Gastroesophageal sphincter (tissue), 3 donors: ENCODE measurements around the gene AGBL3.

Experiments used
- EP300 ChIP-seq: sonication (generic); formaldehyde crosslinking; IDR thresholded peaks from one replicate; pipeline ENCODE4 v1.6.1; 2017; ENCODE audit warnings: antibody characterized with exemption, mild to moderate bottlenecking
- POLR2A ChIP-seq, 2 donors: fragments of 450-650 bp; IDR thresholded peaks; one replicate each; pipeline ENCODE4 v1.6.1; 2017; ENCODE audit warnings: antibody characterized with exemption in 2 of 2, mild to moderate bottlenecking in 2 of 2, moderate library complexity in 1 of 2
- POLR2AphosphoS5 ChIP-seq: sonication (generic); formaldehyde crosslinking; IDR thresholded peaks from one replicate; pipeline ENCODE4 v1.6.1; 2017; ENCODE audit warnings: antibody characterized with exemption
- TF ChIP-seq, protein P1 (sequence below), 4 experiments: fragments of 200-600 bp in 2 of 4; fragments of 450-650 bp in 2 of 4; sonication (generic) in 1 of 4; IDR thresholded peaks; one replicate each; pipeline ENCODE4 v1.5.1; 2017 to 2019; ENCODE audit warnings: antibody characterized with exemption in 4 of 4, mild to moderate bottlenecking in 2 of 4, moderate library complexity in 2 of 4

DNA sequence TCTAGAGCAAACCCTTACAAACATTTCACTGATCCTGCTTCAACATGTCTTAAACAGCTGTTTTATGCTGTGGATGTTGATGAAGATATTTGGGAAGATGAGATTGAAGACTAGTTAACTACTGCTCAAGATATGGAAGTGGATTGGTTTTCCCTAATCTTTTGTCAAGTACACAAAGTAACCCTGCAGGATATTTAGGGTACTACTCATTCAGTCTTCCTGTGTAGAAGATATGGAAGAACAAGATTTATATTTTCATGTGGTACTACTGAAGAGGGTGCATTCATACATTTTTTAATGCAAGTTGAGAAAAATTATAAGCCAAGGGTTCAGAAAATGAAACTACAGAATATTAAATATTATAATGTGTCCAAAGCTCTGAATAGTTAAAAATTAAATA lies 143.3 kb downstream of the AGBL3 start:
- TF ChIP-seq POLR2A (IDR thresholded peaks at IDR 0.05) (no peak), EP300 (no peak), POLR2AphosphoS5 (no peak)
- TF ChIP-seq, protein P1, sequence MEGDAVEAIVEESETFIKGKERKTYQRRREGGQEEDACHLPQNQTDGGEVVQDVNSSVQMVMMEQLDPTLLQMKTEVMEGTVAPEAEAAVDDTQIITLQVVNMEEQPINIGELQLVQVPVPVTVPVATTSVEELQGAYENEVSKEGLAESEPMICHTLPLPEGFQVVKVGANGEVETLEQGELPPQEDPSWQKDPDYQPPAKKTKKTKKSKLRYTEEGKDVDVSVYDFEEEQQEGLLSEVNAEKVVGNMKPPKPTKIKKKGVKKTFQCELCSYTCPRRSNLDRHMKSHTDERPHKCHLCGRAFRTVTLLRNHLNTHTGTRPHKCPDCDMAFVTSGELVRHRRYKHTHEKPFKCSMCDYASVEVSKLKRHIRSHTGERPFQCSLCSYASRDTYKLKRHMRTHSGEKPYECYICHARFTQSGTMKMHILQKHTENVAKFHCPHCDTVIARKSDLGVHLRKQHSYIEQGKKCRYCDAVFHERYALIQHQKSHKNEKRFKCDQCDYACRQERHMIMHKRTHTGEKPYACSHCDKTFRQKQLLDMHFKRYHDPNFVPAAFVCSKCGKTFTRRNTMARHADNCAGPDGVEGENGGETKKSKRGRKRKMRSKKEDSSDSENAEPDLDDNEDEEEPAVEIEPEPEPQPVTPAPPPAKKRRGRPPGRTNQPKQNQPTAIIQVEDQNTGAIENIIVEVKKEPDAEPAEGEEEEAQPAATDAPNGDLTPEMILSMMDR (IDR thresholded peaks at IDR 0.05), result no peak
